ENCODE data around the gene PHLPP1. TPM values are rescaled to one million over a fixed set of nuclear protein-coding genes. Genes with fewer than 3 reads are reported as not detected.

Gene PHLPP1
- total and polyA plus RNA-seq, 2 of the 4 experiments (the other 2 are of a cell fraction), result 3.3 to 3.6 TPM

- TF ChIP-seq BHLHE40 (IDR thresholded peaks at IDR 0.05; ENCODE audit: low read depth, low read length) (no peak), CHD1 (IDR thresholded peaks at IDR 0.05; ENCODE audit: low read depth, low read length) (no peak), FOS (IDR thresholded peaks at IDR 0.05; ENCODE audit: low read depth, low read length) (no peak), SMC3 (IDR thresholded peaks at IDR 0.05; ENCODE audit: low read depth, low read length) (no peak), CEBPB (IDR thresholded peaks at IDR 0.05; ENCODE audit: low read depth, low read length) (no peak)
These were observed 4.7 kb downstream of the PHLPP1 start (continued) for GRCh38 chr18:62720048-62720447.

GRCh38 chr18:62720766-62721613 is 5.6 kb downstream of the PHLPP1 start:
- H2AFZ ChIP-seq (replicated peaks; ENCODE audit: low read length, poor library complexity), result no peak overlapping the region
- no peak overlapping the region for H3K18ac ChIP-seq (ENCODE audit: low read depth, low read length)
- peaks cover 8% of the 10 kb centered on the region; the same call in 1 of the 2 replicates for H4K20me1 ChIP-seq (ENCODE audit: insufficient read depth, low read length)
- dilution Hi-C loops (cut with HindIII; ENCODE audit: low sequenced_read_pairs, unreplicated experiment), result no loop called here
- ATAC-seq (ENCODE audit: low read depth), result no peak
- no peaks in the 10 kb centered on the region for H3K9me1 ChIP-seq (ENCODE audit: insufficient read depth, low read length)
- no TSS peak for BruUV-seq (replicated peaks)
- DNase-seq, result no peak
- no peak overlapping the region for H2BK120ac ChIP-seq (ENCODE audit: low read depth, low read length)
- H3K56ac ChIP-seq (ENCODE audit: extremely low read depth, insufficient read depth, low read length), result no peak overlapping the region
- no peak overlapping the region for H3K9ac ChIP-seq (ENCODE audit: low read depth, low read length)
- no peak overlapping the region for H2AK9ac ChIP-seq (replicated peaks; ENCODE audit: low read depth, low read length, poor library complexity)
- no peak overlapping the region for H3K27ac ChIP-seq (ENCODE audit: insufficient read depth, low read length)
- no peak overlapping the region for H2BK15ac ChIP-seq (ENCODE audit: low read depth, low read length)
- H3K23ac ChIP-seq (ENCODE audit: low read depth, low read length), result no peak overlapping the region
- H3K4me3 ChIP-seq (ENCODE audit: insufficient read depth, low read depth, low read length), result no peak overlapping the region
- H3K4ac ChIP-seq (ENCODE audit: low read depth, low read length), result no peak overlapping the region
- H3K4me1 ChIP-seq (ENCODE audit: control insufficient read depth, insufficient read depth, low read length), result peaks cover 2% of the 10 kb centered on the region
- H4K8ac ChIP-seq (ENCODE audit: low read depth in 2 of 2, low read length in 2 of 2), result no peak overlapping the region
- no peak overlapping the region for H4K5ac ChIP-seq (ENCODE audit: low read depth, low read length)
- no peak overlapping the region for H3K4me2 ChIP-seq (ENCODE audit: low read depth, low read length)
- peaks cover 11 to 16% of the 10 kb centered on the region in 2 experiments for H3K79me1 ChIP-seq (ENCODE audit: low read depth in 1 of 2, low read length in 2 of 2)
- POLR2A ChIA-PET (ENCODE audit: unreplicated experiment), result no interaction called here
- no peak overlapping the region for H2BK20ac ChIP-seq (ENCODE audit: low read depth, low read length)
- no peak overlapping the region for H3K14ac ChIP-seq (replicated peaks; ENCODE audit: low read depth, low read length)
- H3K9me3 ChIP-seq (ENCODE audit: control insufficient read depth, insufficient read depth, low read length), result no peaks in the 10 kb centered on the region
- H3K36me3 ChIP-seq (ENCODE audit: control insufficient read depth, insufficient read depth, low read length), result no peaks in the 10 kb centered on the region
- H4K91ac ChIP-seq (ENCODE audit: insufficient read depth, low read depth, low read length), result no peak overlapping the region
- WGBS, 2 experiments (ENCODE audit: extremely low coverage in 2 of 2, insufficient read length in 1 of 2), result no CpG with 5 or more reads among the region's 12 CpGs
- intact Hi-C loops (cut with micrococcal nuclease), result no loop called here
- CTCF ChIA-PET, result no interaction called here
- no peak overlapping the region for H2BK5ac ChIP-seq (ENCODE audit: low read depth, low read length, poor library complexity, severe bottlenecking)
- H2AK5ac ChIP-seq (ENCODE audit: low read depth, low read length), result no peak overlapping the region
- no peaks in the 10 kb centered on the region for H3K27me3 ChIP-seq (ENCODE audit: control insufficient read depth, insufficient read depth, low read length)
- in situ Hi-C loops (cut with MboI; ENCODE audit: low sequenced_read_pairs), result loop anchor here (25.0 kb wide), 1 partner anchor 534 kb away; the partner anchor contains the start of genes PIGN and RELCH
- no peak for TF ChIP-seq MAFK (IDR thresholded peaks at IDR 0.05; ENCODE audit: low read depth, low read length)
- no peak for TF ChIP-seq NFE2L2 (IDR thresholded peaks at IDR 0.05; ENCODE audit: low read depth, low read length)
- TF ChIP-seq RCOR1 (IDR thresholded peaks at IDR 0.05; ENCODE audit: insufficient replicate concordance, low read length), result no peak
- TF ChIP-seq BHLHE40 (IDR thresholded peaks at IDR 0.05; ENCODE audit: low read depth, low read length), result no peak
- TF ChIP-seq SMC3 (IDR thresholded peaks at IDR 0.05; ENCODE audit: low read depth, low read length), result no peak
- no peak for TF ChIP-seq POLR2A (IDR thresholded peaks at IDR 0.05; ENCODE audit: low read depth, low read length)
- TF ChIP-seq USF2 (IDR thresholded peaks at IDR 0.05; ENCODE audit: low read depth, low read length), result no peak
- TF ChIP-seq RAD21 (IDR thresholded peaks at IDR 0.05; ENCODE audit: low read length), result no peak
- no peak for TF ChIP-seq CTCF (conservative IDR thresholded peaks at IDR 0.05; ENCODE audit: low read depth, low read length)
- TF ChIP-seq FOS (IDR thresholded peaks at IDR 0.05; ENCODE audit: low read depth, low read length), result no peak
- no peak for TF ChIP-seq CHD1 (IDR thresholded peaks at IDR 0.05; ENCODE audit: low read depth, low read length)
- TF ChIP-seq MXI1 (IDR thresholded peaks at IDR 0.05; ENCODE audit: borderline replicate concordance, low read depth, low read length), result no peak
- no peak for TF ChIP-seq CEBPB (IDR thresholded peaks at IDR 0.05; ENCODE audit: low read depth, low read length)
- no peak for TF ChIP-seq RFX5 (IDR thresholded peaks at IDR 0.05; ENCODE audit: low read depth, low read length)

All from IMR-90 (cell line).